IMR-90 (cell line): ENCODE data around the gene SRCIN1. TPM values are rescaled to one million over a fixed set of nuclear protein-coding genes. Genes with fewer than 3 reads are reported as not detected.

ENCODE experiments used
- ATAC-seq: fragments of 200-7000 bp; cut with Tn5 transposase; 2 replicates; pipeline ENCODE4 v1.9.1; 2020; ENCODE audit warnings: low read depth, mild to moderate bottlenecking, moderate library complexity
- BruUV-seq: library from RNA; stranded (reverse); fragments of 400-500 nt; replicated peaks from 2 replicates; lab custom pipeline; 2021; lab: Mats Ljungman, UMichigan
- CTCF ChIA-PET: fragments of 300-600 bp; formaldehyde crosslinking; extraction: SDS; loops from one replicate; lab custom pipeline; 2021; ENCODE audit warnings: antibody characterized with exemption; lab: Yijun Ruan, JAX
- POLR2A ChIA-PET: fragments of 300-600 bp; sonication (Branson Sonifier 250); formaldehyde crosslinking; loops from one replicate; lab custom pipeline; 2022; ENCODE audit warnings: antibody characterized with exemption; ENCODE audit not compliant: unreplicated experiment; lab: Charles Lee
- DNase-seq: peaks from one replicate; pipeline ENCODE4 v3.0.0; 2013
- H2AFZ ChIP-seq: replicated peaks from 2 replicates; pipeline ENCODE3; 2013; ENCODE audit warnings: low read length, mild to moderate bottlenecking; ENCODE audit not compliant: poor library complexity
- H2AK5ac ChIP-seq: 2 replicates; pipeline ENCODE4 v1.6.1; 2013; ENCODE audit warnings: low read depth, low read length, inconsistent platforms
- H2AK9ac ChIP-seq: replicated peaks from 2 replicates; pipeline ENCODE3; 2013; ENCODE audit warnings: mild to moderate bottlenecking, low read depth, low read length, moderate library complexity; ENCODE audit not compliant: poor library complexity
- H2BK120ac ChIP-seq: 2 replicates; pipeline ENCODE4 v1.6.1; 2013; ENCODE audit warnings: low read depth, low read length, inconsistent platforms
- H2BK15ac ChIP-seq: 3 replicates; pipeline ENCODE4 v1.6.1; 2013; ENCODE audit warnings: low read depth, low read length, inconsistent platforms
- H2BK20ac ChIP-seq: 2 replicates; pipeline ENCODE4 v1.6.1; 2013; ENCODE audit warnings: low read depth, mild to moderate bottlenecking, inconsistent platforms, low read length, moderate library complexity
- H2BK5ac ChIP-seq: 2 replicates; pipeline ENCODE4 v1.6.1; 2013; ENCODE audit warnings: mild to moderate bottlenecking, low read depth, low read length, inconsistent platforms; ENCODE audit not compliant: poor library complexity, severe bottlenecking
- H3K14ac ChIP-seq: replicated peaks from 2 replicates; pipeline ENCODE4 v1.6.1; 2013; ENCODE audit warnings: low read depth, low read length, inconsistent platforms
- H3K18ac ChIP-seq: 2 replicates; pipeline ENCODE4 v1.6.1; 2013; ENCODE audit warnings: low read depth, low read length, control low read depth
- H3K23ac ChIP-seq: 2 replicates; pipeline ENCODE4 v1.6.1; 2013; ENCODE audit warnings: low read depth, low read length, inconsistent platforms
- H3K27ac ChIP-seq: 2 replicates; pipeline ENCODE4 v1.5.1; 2013; ENCODE audit warnings: mild to moderate bottlenecking, control low read depth, low read length; ENCODE audit not compliant: insufficient read depth
- H3K27me3 ChIP-seq: 2 replicates; pipeline ENCODE4 v1.6.1; 2013; ENCODE audit warnings: low read length; ENCODE audit not compliant: control insufficient read depth, insufficient read depth
- H3K36me3 ChIP-seq: 2 replicates; pipeline ENCODE4 v1.6.1; 2013; ENCODE audit warnings: low read length, mixed read lengths; ENCODE audit not compliant: control insufficient read depth, insufficient read depth
- H3K4ac ChIP-seq: 2 replicates; pipeline ENCODE4 v1.6.1; 2013; ENCODE audit warnings: low read depth, low read length, inconsistent platforms
- H3K4me1 ChIP-seq: 2 replicates; pipeline ENCODE4 v1.6.1; 2013; ENCODE audit warnings: low read length, mixed read lengths; ENCODE audit not compliant: control insufficient read depth, insufficient read depth
- H3K4me2 ChIP-seq: 2 replicates; pipeline ENCODE4 v1.6.1; 2013; ENCODE audit warnings: low read depth, mild to moderate bottlenecking, control low read depth, low read length, moderate library complexity
- H3K4me3 ChIP-seq: 2 replicates; pipeline ENCODE4 v1.5.1; 2013; ENCODE audit warnings: low read depth, mild to moderate bottlenecking, control low read depth, low read length, moderate library complexity; ENCODE audit not compliant: insufficient read depth
- H3K56ac ChIP-seq: 2 replicates; pipeline ENCODE4 v1.6.1; 2013; ENCODE audit warnings: low read length, inconsistent platforms; ENCODE audit not compliant: insufficient read depth; ENCODE audit errors: extremely low read depth
- H3K79me1 ChIP-seq, 2 experiments: 2 replicates each; pipeline ENCODE4 v1.6.1; 2013; ENCODE audit warnings: low read length in 2 of 2, inconsistent platforms in 1 of 2, low read depth in 1 of 2
- H3K9ac ChIP-seq: 2 replicates; pipeline ENCODE4 v1.6.1; 2013; ENCODE audit warnings: low read depth, low read length, control low read depth
- H3K9me1 ChIP-seq: 2 replicates; pipeline ENCODE4 v1.6.1; 2013; ENCODE audit warnings: low read length, inconsistent platforms; ENCODE audit not compliant: insufficient read depth
- H3K9me3 ChIP-seq: 2 replicates; pipeline ENCODE4 v1.6.1; 2013; ENCODE audit warnings: low read length; ENCODE audit not compliant: control insufficient read depth, insufficient read depth
- H4K20me1 ChIP-seq: 2 replicates; pipeline ENCODE4 v1.6.1; 2013; ENCODE audit warnings: low read length, inconsistent platforms; ENCODE audit not compliant: insufficient read depth
- H4K5ac ChIP-seq: 2 replicates; pipeline ENCODE4 v1.6.1; 2013; ENCODE audit warnings: mild to moderate bottlenecking, low read depth, low read length, control low read depth
- H4K8ac ChIP-seq, 2 experiments: 2 replicates each; pipeline ENCODE4 v1.6.1; 2013; ENCODE audit warnings: low read depth in 2 of 2, low read length in 2 of 2, control low read depth in 1 of 2, inconsistent platforms in 1 of 2
- H4K91ac ChIP-seq: 2 replicates; pipeline ENCODE4 v1.6.1; 2013; ENCODE audit warnings: low read depth, low read length, inconsistent platforms; ENCODE audit not compliant: insufficient read depth
- ELK1 ChIP-seq: fragments of 150-350 bp; IDR thresholded peaks from 2 replicates; pipeline ENCODE4 v1.6.1; 2016; ENCODE audit warnings: low read depth, mild to moderate bottlenecking, low read length, moderate library complexity, borderline replicate concordance
- RAD21 ChIP-seq: IDR thresholded peaks from 2 replicates; pipeline ENCODE4 v1.6.1; 2012; ENCODE audit warnings: low read length, improper control_type of control experiment
- RCOR1 ChIP-seq: IDR thresholded peaks from 2 replicates; pipeline ENCODE4 v1.6.1; 2012; ENCODE audit warnings: mild to moderate bottlenecking, low read length, improper control_type of control experiment; ENCODE audit not compliant: insufficient replicate concordance
- WGBS, 2 experiments: methylation state at CpG; one replicate each; pipeline versions ENCODE4 v1.1.5 to v1.1.7; 2013; ENCODE audit warnings: missing lambda C conversion rate in 2 of 2; ENCODE audit not compliant: insufficient read length in 1 of 2; ENCODE audit errors: extremely low coverage in 2 of 2; 5-methylcytosine and 5-hydroxymethylcytosine counted together
- dilution Hi-C: fragments of 300-500 bp; cut with HindIII; formaldehyde crosslinking; loops from one replicate; pipeline ENCODE4 v1.14.3; 2018; ENCODE audit warnings: low sequenced_read_pairs; ENCODE audit not compliant: unreplicated experiment
- in situ Hi-C: fragments of 300-500 bp; cut with MboI; formaldehyde crosslinking; loops from 3 replicates; pipeline ENCODE4 v1.14.3; 2019; ENCODE audit warnings: low sequenced_read_pairs, inconsistent platforms, mixed read lengths
- intact Hi-C: fragments of 100-400 bp; cut with micrococcal nuclease; formaldehyde crosslinking; loops from 2 replicates; pipeline ENCODE4 v1.10.0; 2022
- polyA plus RNA-seq, 3 experiments: library from polyadenylated mRNA; depleted of rRNA; stranded (reverse); fragments of >200 nt; gene quantifications; 2 replicates each; pipeline ENCODE4 v1.2.3, GENCODE V29; 2012; ENCODE audit warnings: low replicate concordance in 1 of 3
- total RNA-seq: library from RNA; depleted of rRNA; stranded (reverse); fragments of >200 nt; gene quantifications from 2 replicates; pipeline ENCODE4 v1.2.3, GENCODE V29; 2012

The SRCIN1 gene
- total and polyA plus RNA-seq, 2 of the 4 experiments (the other 2 are of a cell fraction): not detected

- no peak for TF ChIP-seq RCOR1
- no peak for TF ChIP-seq ELK1
- TF ChIP-seq RAD21: no peak
- in situ Hi-C loops: no loop called here
- ATAC-seq: no peak
Observed at GRCh38 chr17:38621538-38621937, 15.8 kb upstream of the SRCIN1 start.

More at GRCh38 chr17:38621538-38621937, 15.8 kb upstream of the SRCIN1 start:
- H3K27ac ChIP-seq: no peak overlapping the region
- no peaks in the 10 kb centered on the region for H3K9me1 ChIP-seq
- H3K4me1 ChIP-seq: no peaks in the 10 kb centered on the region
- no peak overlapping the region for H3K4me2 ChIP-seq
- no peak overlapping the region for H2BK20ac ChIP-seq
- no peaks in the 10 kb centered on the region for H3K79me1 ChIP-seq
- no peak overlapping the region for H3K14ac ChIP-seq
- H3K27me3 ChIP-seq: peaks cover 57% of the 10 kb centered on the region
- WGBS, 2 experiments: no CpG with 5 or more reads among the region's 2 CpGs
- H3K18ac ChIP-seq: no peak overlapping the region
- no peak overlapping the region for H4K5ac ChIP-seq
- H4K91ac ChIP-seq: no peak overlapping the region
- H2BK5ac ChIP-seq: no peak overlapping the region
- no peak overlapping the region for H3K56ac ChIP-seq
- no peak overlapping the region for H2BK15ac ChIP-seq
- no peak overlapping the region for H3K4ac ChIP-seq
- H3K4me3 ChIP-seq: no peak overlapping the region
- ChIA-PET POLR2A (no interaction called here), CTCF (no interaction called here)
- H3K23ac ChIP-seq: no peak overlapping the region
- no peaks in the 10 kb centered on the region for H3K36me3 ChIP-seq
- no TSS peak for BruUV-seq
- no peak overlapping the region for H3K9ac ChIP-seq
- no peak overlapping the region for H2AFZ ChIP-seq
- H4K20me1 ChIP-seq: no peaks in the 10 kb centered on the region
- no peak overlapping the region for H2BK120ac ChIP-seq
- intact Hi-C loops (no loop called here), dilution Hi-C loops (no loop called here)
- no peak for DNase-seq
- no peak overlapping the region for H4K8ac ChIP-seq
- no peak overlapping the region for H2AK5ac ChIP-seq
- H3K9me3 ChIP-seq: no peaks in the 10 kb centered on the region
- no peak overlapping the region for H2AK9ac ChIP-seq
